Hematopoietic multipotent progenitor cell treated with erythropoietin and hydrocortisone succinate and interleukin-3 and kit ligand, for 15 days (in vitro differentiated cells): Measurements from ENCODE around the gene PNMA1.
A peak's percentile ranks its signal among the peaks of the same experiment; 100 is the strongest.

Experiments
- DNase-seq: peaks from one replicate; pipeline ENCODE4 v3.0.0-alpha.2; 2015; ENCODE audit warnings: low spot score

Gene PNMA1

GRCh38 chr14:73663548-73664212 is 50.5 kb downstream of the PNMA1 start:
- no peak for DNase-seq

GRCh38 chr14:73662487-73662943 is 51.7 kb downstream of the PNMA1 start:
- DNase-seq = peak; percentile 13

GRCh38 chr14:73661872-73662271 is 52.3 kb downstream of the PNMA1 start:
- no peak for DNase-seq
